ENCODE measurements around the gene ASCL3.
"Not testable (repeated sequence)": the region's sequence is repeated elsewhere in the genome, so short reads cannot be mapped to it uniquely, and the experiment has no call there.

The ASCL3 gene

GRCh38 chr11:8911029-8911823 lies 31.6 kb downstream of the ASCL3 start, which contains the start of gene AKIP1:
TSS of gene AKIP1 (plus strand) at chr11:8911189. CDS start at chr11:8911450, 261 bp downstream.
- in situ Hi-C loops (cut with HindIII; ENCODE audit: low sequenced_read_pairs), result no loop called here

GRCh38 chr11:8910649-8911026 lies 32.2 kb downstream of the ASCL3 start:
- in situ Hi-C loops (cut with HindIII; ENCODE audit: low sequenced_read_pairs), result no loop called here

GRCh38 chr11:8908099-8908498 lies 34.7 kb downstream of the ASCL3 start:
- in situ Hi-C loops (cut with HindIII; ENCODE audit: low sequenced_read_pairs), result no loop called here

DNA sequence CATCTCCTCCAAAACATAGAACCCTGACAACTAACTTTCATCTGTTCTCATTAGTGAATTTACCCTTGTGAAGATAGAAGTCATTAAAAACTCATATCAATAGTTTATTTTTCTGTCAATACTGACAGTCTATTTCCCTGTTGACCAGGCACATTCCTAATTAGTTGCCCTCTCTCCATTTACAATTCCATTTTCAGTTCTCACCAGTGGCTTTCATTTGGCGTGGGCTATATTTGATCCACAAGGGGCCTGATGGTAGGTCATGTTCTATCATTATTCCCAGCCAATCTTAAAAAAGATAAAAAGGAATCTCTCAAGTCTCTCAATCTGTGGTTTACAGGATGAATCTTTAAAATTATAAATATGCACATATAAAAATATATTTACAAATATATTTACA lies 35.7 kb downstream of the ASCL3 start:
- in situ Hi-C loops (cut with HindIII; ENCODE audit: low sequenced_read_pairs), result no loop called here

GRCh38 chr11:8905528-8906165 lies 37.2 kb downstream of the ASCL3 start:
- in situ Hi-C loops (cut with HindIII; ENCODE audit: low sequenced_read_pairs), result no loop called here

GRCh38 chr11:8899119-8899753 lies 43.6 kb downstream of the ASCL3 start:
- in situ Hi-C loops (cut with HindIII; ENCODE audit: low sequenced_read_pairs), result no loop called here

DNA sequence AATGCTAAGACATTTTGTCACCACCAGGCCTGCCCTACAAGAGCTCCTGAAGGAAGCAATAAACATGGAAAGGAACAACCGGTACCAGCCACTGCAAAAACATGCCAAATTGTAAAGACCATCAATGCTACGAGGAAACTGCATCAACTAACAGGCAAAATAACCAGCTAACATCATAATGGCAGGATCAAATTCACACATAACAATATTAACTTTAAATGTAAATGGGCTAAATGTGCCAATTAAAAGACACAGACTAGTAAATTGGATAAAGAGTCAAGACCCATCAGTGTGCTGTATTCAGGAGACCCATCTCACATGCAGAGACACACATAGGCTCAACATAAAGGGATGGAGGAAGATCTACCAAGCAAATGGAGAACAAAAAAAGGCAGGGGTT lies 51.6 kb downstream of the ASCL3 start:
- in situ Hi-C loops (cut with HindIII; ENCODE audit: low sequenced_read_pairs), result not testable (repeated sequence)

Measured in DLD1 (cell line).